Activated T-cell treated with anti-CD3 and anti-CD28 coated beads, Interleukin-2, amount 50 U/mL, for 24 hours (primary cell): ENCODE results near the gene DMBT1.
A peak's percentile ranks its signal among the peaks of the same experiment; 100 is the strongest.

Experiments
- DNase-seq: peaks from one replicate; pipeline ENCODE4 v3.0.0-alpha.2; 2020
- H3K27ac Mint-ChIP-seq: 2 replicates; pipeline ENCODE4 v1.8.0; 2020; ENCODE audit warnings: mild to moderate bottlenecking, mixed read lengths
- H3K27me3 Mint-ChIP-seq: 2 replicates; pipeline ENCODE4 v1.8.0; 2020; ENCODE audit warnings: mixed read lengths
- H3K36me3 Mint-ChIP-seq: 2 replicates; pipeline ENCODE4 v1.8.0; 2020; ENCODE audit warnings: low read depth, mixed read lengths
- H3K4me1 Mint-ChIP-seq: 2 replicates; pipeline ENCODE4 v1.8.0; 2020; ENCODE audit warnings: low read depth, mixed read lengths
- H3K4me3 Mint-ChIP-seq: 2 replicates; pipeline ENCODE4 v1.8.0; 2020; ENCODE audit warnings: mild to moderate bottlenecking, moderate library complexity, mixed read lengths
- H3K9me3 Mint-ChIP-seq: 2 replicates; pipeline ENCODE4 v1.8.0; 2020; ENCODE audit warnings: mixed read lengths

Gene DMBT1

DNA sequence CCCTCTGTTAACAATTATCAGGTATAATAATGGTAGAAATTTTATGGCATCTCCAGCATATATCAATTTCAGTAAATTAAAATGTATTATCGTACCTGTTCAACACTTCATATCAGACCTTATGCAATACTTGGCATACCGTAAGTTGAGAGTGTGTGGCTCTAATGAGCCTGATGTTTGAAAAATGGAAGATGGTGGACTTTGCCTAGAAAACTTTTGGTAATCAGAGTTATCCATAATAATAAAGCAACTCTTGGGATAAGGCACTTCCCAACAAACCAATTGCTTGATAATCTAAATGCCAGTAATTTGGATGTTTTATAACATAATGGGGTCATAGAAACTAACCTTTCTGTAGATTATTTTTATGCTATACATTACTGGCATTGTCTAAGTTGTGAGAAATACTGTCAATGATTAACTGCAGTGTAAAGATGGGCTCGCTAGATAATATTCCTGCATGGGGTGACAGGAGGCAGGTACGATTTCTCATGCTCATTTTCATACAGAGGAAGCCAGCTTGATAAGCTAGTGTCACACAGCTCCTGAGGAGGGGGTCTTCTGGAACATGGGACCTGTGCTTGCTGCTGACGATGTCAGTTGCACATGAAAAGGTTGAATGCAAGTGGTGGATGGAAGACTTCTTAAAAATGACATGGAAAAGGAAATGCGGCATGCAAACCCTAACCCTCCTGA lies 27.8 kb upstream of the DMBT1 start:
- Mint-ChIP-seq H3K36me3 (no peaks in the 10 kb centered on the region), H3K27ac (no peak overlapping the region), H3K4me1 (peaks cover 1% of the 10 kb centered on the region), H3K9me3 (no peaks in the 10 kb centered on the region), H3K27me3 (peaks cover 13% of the 10 kb centered on the region), H3K4me3 (no peak overlapping the region)
- DNase-seq, result no peak

DNA sequence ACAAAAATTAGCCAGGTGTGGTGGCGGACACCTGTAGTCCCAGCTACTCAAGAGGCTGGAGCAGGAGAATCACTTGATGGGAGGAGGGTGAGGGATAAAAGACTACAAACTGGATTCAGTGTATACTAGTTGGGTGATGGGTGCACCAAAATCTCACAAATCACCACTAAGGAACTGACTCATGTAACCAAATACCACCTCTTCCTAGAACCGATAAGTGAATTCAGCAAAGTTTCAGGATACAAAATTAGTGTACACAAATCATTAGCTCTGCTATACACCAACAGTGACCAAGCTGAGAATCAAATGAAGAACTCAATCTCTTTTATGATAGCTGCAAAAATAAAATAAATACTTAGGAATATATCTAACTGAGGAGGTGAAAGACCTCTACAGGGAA lies 23.0 kb upstream of the DMBT1 start:
- Mint-ChIP-seq H3K27ac (no peak overlapping the region), H3K36me3 (no peaks in the 10 kb centered on the region), H3K4me3 (no peak overlapping the region), H3K9me3 (no peaks in the 10 kb centered on the region), H3K4me1 (peaks cover 26% of the 10 kb centered on the region), H3K27me3 (peaks cover 3% of the 10 kb centered on the region)
- DNase-seq, result no peak

DNA sequence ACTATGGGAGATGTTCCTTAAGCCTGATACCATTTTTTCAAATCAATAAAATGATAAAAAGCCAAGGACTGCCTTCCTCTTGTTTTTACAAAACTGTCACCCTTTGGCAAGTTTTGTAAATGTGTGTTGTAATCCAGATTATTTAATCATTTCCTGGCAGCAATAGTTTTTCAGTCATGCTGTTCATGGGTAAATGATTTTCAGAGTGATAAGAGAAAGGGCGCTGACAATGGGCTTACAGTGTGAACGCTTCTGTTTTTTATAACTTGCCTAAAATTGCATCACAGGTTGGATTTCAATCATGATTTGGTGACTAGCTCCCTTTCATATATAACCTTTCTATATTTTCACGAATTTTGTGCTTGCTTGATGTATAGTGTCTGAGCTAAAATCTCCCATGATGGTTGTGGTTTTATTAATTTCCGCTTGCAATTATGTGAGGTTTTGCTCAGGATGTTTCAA lies 19.0 kb upstream of the DMBT1 start:
- Mint-ChIP-seq H3K27me3 (no peaks in the 10 kb centered on the region), H3K4me3 (no peak overlapping the region), H3K36me3 (no peaks in the 10 kb centered on the region), H3K9me3 (no peaks in the 10 kb centered on the region), H3K27ac (no peak overlapping the region), H3K4me1 (peaks cover 37% of the 10 kb centered on the region)
- DNase-seq, result no peak

DNA sequence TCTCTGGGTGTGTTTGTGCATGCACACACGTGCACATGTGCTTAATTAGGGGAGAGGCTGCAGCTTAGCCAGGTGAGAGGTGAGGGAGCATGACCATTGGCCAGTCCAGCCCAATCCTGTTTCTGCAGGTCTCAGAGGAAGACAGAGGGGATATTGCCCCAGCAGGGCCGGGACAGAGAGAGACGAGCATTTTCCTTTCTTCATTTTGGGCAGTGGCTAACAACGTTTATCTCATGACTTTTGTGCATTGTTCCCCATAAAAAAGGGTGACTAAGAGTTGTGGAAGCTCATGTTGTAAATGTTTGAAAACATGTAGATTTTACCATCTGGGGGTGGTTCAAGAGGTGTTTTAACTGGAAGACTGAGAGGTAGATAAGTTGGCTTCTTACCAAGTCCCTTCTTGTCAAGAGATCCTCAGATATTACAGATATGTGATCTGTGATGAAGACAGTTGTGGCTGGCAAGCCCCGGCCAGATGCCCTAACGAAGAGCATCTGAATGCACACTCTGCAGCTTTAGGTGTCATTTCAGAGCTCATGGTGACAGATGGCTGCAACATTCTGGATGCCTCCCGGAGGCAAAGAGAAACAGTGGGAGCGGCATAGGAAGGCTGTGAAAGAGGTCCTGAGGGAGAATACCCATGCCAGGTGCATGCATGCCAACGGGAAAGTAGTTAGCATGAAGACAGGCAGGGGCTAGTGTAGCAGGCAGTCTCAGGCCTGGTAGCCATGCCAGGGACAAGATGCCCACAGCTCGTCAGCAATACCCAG lies 16.7 kb upstream of the DMBT1 start:
- Mint-ChIP-seq H3K4me1 (peaks cover 36% of the 10 kb centered on the region), H3K9me3 (no peaks in the 10 kb centered on the region), H3K4me3 (no peak overlapping the region)

DNA sequence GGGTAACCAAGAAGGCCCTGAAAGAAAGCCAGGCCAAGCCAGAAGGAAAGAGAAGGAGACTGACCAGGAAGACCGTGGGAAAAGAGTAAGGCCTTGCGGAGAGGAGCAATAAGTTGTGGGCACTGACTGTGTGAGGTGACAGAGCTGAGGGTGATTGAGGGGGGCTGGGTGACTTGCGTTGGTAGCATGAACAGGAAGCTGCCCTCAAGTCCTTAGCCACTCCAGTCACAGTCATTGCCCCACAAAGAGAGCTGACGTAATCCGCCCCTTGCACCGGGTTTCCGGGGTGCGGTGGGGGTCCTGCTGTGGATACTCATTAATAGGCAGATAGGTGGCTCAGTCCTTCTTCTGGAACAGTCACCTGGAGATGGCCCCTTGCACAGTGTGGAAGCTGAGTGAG lies 16.1 kb upstream of the DMBT1 start:
- no peak for DNase-seq
- Mint-ChIP-seq H3K27me3 (no peaks in the 10 kb centered on the region), H3K4me3 (no peak overlapping the region), H3K27ac (no peak overlapping the region), H3K9me3 (no peaks in the 10 kb centered on the region), H3K4me1 (peaks cover 36% of the 10 kb centered on the region), H3K36me3 (no peaks in the 10 kb centered on the region)

More for the DNA sequence above, 16.7 kb upstream of the DMBT1 start:
- no peak for DNase-seq
- Mint-ChIP-seq H3K27ac (no peak overlapping the region), H3K27me3 (no peaks in the 10 kb centered on the region), H3K36me3 (no peaks in the 10 kb centered on the region)

DNA sequence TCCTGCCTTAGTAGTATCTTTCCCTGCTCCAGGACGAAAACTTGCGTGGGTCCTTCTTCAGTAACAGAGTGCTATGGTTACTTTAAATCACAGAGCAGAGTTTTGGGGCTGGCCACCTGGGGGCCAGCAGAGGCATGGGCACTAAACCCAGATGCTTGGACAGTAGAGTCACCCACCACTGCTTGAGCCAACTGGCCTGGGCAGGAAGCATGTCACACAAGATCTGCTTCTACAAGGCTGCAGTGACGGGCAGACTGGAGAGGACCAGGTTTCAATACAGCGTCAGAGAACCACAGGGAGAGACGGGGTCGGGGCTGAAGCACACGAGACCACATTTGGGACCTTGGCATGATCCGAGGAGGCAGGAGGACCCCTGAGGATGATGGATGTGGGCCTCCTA lies 14.3 kb upstream of the DMBT1 start:
- no peak overlapping the region for H3K27ac Mint-ChIP-seq
- no peaks in the 10 kb centered on the region for H3K36me3 Mint-ChIP-seq
- no peaks in the 10 kb centered on the region for H3K27me3 Mint-ChIP-seq
- H3K4me1 Mint-ChIP-seq, result peaks cover 35% of the 10 kb centered on the region
- H3K9me3 Mint-ChIP-seq, result no peaks in the 10 kb centered on the region
- no peak overlapping the region for H3K4me3 Mint-ChIP-seq
- no peak for DNase-seq

DNA sequence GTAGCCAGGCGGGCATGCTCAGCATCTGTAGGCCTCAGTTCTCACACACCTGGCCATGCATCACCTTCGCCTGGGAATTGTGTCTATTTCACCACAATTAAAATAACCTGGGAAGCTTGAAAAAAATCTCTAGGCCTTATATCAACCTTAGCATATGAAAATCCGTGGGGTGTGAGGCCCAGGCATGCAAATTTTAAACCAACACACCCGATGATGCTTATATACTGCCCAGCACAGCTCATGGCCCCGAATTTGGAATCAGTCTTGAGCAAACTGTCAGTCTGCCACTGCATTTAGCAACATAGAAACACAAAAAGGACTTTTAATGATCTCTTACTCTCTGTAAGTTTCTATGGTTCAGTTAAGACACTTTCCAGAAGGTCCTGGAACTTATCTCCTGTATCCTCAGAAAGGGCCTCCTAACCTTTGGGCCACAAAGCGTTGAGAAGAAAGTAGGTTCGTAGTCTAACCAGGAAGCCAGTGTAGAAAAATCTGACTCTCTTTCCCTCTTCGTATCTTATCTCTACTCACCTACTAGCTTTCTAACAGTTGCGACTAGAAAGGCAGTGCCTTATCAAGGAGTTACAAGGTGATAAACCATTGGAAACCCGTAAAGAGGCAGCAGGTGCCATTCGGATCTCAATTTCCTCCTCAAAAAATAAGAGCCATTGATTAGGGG lies 12.0 kb upstream of the DMBT1 start:
- no peak for DNase-seq
- no peak overlapping the region for H3K27ac Mint-ChIP-seq
- no peak overlapping the region for H3K4me3 Mint-ChIP-seq
- no peaks in the 10 kb centered on the region for H3K9me3 Mint-ChIP-seq
- H3K4me1 Mint-ChIP-seq, result peaks cover 22% of the 10 kb centered on the region
- no peaks in the 10 kb centered on the region for H3K36me3 Mint-ChIP-seq
- no peaks in the 10 kb centered on the region for H3K27me3 Mint-ChIP-seq

DNA sequence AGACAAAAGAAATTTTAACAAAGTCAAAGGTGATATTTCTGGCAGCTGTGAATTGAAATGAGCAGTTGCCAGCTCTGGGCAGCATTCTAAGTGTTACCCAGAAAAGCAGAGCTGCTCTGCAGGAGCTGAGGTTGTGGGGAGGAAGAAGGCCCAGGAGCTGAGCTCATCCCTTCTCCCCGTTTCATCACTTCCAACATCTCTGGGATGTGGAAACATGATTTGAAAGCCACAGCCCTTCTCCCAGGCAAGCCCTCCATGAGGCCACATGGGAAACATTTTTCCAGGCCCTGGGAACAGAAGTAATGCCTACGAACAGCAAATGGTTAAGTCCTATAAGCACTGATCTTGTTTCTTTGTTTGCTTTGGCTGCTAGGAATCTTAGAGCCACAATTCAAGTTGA lies 10.9 kb upstream of the DMBT1 start:
- no peak overlapping the region for H3K27ac Mint-ChIP-seq
- H3K4me1 Mint-ChIP-seq, result peaks cover 18% of the 10 kb centered on the region
- no peak overlapping the region for H3K4me3 Mint-ChIP-seq
- no peaks in the 10 kb centered on the region for H3K9me3 Mint-ChIP-seq
- DNase-seq, result no peak
- no peaks in the 10 kb centered on the region for H3K27me3 Mint-ChIP-seq
- H3K36me3 Mint-ChIP-seq, result no peaks in the 10 kb centered on the region

DNA sequence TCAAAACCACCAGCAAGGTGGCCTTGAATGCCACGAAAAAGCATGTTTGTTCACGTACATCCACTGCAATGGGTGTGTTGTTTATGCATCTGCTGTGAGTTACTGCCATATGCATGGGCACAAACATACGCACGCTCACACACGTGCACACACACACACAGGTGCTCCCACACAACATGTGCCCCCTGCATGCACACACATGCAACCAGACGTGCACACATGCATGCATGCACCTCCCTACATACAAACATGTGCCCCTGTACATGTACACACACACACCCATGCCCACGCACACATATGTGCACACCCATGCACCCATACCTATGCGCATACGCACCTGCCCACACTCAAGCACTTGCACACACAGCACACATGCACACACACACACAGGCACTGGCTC lies 10.1 kb upstream of the DMBT1 start:
- Mint-ChIP-seq H3K4me1 (peaks cover 18% of the 10 kb centered on the region), H3K9me3 (no peaks in the 10 kb centered on the region), H3K27ac (no peak overlapping the region), H3K36me3 (no peaks in the 10 kb centered on the region), H3K4me3 (no peak overlapping the region), H3K27me3 (no peaks in the 10 kb centered on the region)
- DNase-seq, result no peak

DNA sequence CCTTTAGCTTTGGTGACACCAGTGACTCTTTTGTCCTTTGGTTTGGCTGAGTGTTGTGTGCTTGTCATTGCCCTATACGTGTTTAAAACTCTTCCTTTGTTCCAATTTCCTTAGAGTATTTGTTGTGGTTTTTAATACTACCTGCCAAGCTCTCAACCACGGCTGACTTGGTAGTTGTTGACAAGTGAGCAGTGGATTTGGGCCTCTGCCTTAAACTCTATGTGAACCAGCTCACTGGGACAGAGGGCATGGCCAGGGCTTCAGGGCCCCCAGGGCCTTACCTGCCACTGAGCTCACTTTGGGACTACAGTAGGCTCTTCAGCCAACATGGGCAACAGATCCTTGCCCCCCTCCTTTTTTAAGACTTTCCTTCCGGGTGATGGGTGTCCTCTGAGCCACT lies 9.6 kb upstream of the DMBT1 start:
- Mint-ChIP-seq H3K4me1 (peaks cover 18% of the 10 kb centered on the region), H3K4me3 (no peak overlapping the region), H3K9me3 (no peaks in the 10 kb centered on the region), H3K27me3 (no peaks in the 10 kb centered on the region), H3K36me3 (no peaks in the 10 kb centered on the region), H3K27ac (no peak overlapping the region)
- DNase-seq, result no peak

DNA sequence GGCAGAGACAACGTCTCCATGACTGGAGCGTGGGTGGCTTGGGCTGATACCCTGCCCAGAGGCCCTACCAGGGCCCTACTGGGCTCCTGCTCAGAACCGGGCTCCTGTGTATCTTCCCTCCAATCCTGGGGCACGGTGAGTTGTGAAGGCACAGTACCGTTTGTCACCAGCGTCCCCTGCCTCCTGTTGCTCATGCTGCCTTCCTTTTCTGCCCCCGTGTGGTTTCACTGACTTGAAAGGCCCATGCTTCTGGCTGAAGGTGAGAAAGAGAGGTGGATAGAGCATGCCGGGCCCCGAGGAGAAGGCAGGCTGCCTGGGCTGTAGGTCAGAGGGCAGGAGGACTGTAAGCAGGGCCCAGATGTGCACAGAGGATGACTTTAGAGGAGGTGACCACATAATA lies 9.1 kb upstream of the DMBT1 start:
- H3K9me3 Mint-ChIP-seq, result no peaks in the 10 kb centered on the region
- H3K27me3 Mint-ChIP-seq, result no peaks in the 10 kb centered on the region
- no peaks in the 10 kb centered on the region for H3K36me3 Mint-ChIP-seq
- DNase-seq, result peak; percentile 56
- H3K4me1 Mint-ChIP-seq, result peaks cover 18% of the 10 kb centered on the region
- no peak overlapping the region for H3K27ac Mint-ChIP-seq
- no peak overlapping the region for H3K4me3 Mint-ChIP-seq

DNA sequence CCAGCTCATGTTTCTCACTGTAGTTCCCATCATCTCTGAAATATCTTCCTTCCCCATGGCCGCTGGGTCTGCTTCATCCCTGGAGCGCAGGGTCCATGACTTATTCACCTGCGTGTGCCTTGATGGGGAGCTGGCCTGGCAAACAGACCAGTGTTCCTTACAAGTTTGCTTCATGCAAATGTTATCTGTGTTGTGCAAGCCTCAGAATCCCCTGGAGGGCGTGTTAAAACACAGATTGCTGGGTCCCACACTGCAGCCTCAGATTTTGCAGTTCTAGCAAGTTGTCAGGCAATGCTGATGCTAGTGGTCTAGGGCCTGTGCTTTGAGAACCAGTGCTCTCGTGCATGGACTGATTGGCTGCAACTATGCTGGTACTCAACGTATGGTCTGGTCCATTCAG lies 7.2 kb upstream of the DMBT1 start:
- Mint-ChIP-seq H3K4me1 (peaks cover 22% of the 10 kb centered on the region), H3K27me3 (no peaks in the 10 kb centered on the region), H3K9me3 (no peaks in the 10 kb centered on the region), H3K36me3 (no peaks in the 10 kb centered on the region), H3K4me3 (no peak overlapping the region), H3K27ac (no peak overlapping the region)
- DNase-seq, result no peak

DNA sequence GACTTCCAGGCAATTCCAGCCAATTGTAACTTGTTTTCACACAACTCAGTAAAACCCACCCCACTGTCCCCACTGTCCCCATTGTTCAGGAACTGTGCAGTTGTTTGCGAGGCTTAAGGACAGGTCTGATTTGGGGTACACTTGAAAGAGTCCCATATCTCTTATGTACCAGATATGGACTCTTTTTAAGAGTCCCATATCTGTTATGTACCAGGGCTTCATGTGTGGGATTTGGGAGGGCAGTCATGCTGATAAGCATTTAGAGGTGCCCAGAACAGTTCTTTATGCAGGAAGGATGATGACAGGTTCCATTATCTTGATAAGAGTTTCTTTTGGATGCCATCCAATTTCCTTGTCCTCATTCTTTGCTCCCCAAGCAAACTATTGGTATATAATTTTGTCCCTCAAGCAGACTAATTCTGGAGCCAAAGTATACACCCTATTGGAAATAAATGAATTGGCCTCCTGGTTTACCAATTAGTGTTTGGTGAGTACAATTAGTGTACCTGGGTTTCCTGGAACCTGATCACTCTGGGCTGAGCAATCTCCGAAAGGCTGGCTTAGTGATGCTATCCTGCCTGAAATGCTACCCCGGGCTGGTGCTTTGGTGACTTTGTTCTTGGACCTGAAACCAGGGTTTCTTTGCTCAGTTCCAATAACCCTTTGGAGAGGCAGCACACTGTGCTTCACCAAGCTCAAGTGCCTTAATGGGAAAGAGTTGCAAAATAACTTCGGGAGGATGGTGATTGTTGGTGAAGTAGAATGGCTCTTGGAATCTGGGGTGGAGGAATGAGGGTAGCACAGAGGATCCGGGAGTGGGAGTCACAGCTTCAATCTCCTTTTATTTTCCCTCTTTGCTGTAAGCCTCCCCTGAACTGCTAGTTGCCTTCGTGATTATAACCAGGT lies 6.2 kb upstream of the DMBT1 start:
- H3K4me1 Mint-ChIP-seq, result peaks cover 32% of the 10 kb centered on the region

DNA sequence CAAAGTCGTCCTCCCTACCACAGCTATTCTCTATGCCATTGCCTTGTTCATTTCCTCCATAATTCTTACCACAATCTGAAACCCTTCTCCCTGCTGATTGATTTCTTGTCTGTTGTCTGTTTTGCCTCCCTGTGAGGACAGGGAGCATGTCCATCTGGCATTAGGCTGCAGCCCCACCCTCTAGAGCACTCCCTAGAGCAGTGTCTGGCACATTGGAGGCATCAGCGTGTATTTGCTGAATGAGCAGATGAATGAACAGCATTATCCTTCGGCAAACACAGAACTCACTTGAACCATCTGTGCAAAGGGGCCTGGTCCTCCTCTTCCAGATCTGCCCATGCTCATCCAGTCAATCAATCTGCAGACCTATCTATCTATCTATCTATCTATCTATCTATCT lies 5.1 kb upstream of the DMBT1 start:
- Mint-ChIP-seq H3K27ac (no peak overlapping the region), H3K4me1 (peaks cover 32% of the 10 kb centered on the region), H3K4me3 (no peak overlapping the region), H3K27me3 (no peaks in the 10 kb centered on the region), H3K36me3 (no peaks in the 10 kb centered on the region), H3K9me3 (no peaks in the 10 kb centered on the region)
- no peak for DNase-seq

More for the DNA sequence above, 6.2 kb upstream of the DMBT1 start:
- no peaks in the 10 kb centered on the region for H3K27me3 Mint-ChIP-seq
- DNase-seq, result no peak
- no peaks in the 10 kb centered on the region for H3K36me3 Mint-ChIP-seq
- H3K4me3 Mint-ChIP-seq, result no peak overlapping the region
- no peaks in the 10 kb centered on the region for H3K9me3 Mint-ChIP-seq
- H3K27ac Mint-ChIP-seq, result no peak overlapping the region
